Ectodermal cell (in vitro differentiated cells): Measurements from ENCODE around the gene MAN2B2.

Source experiments
- H3K27ac ChIP-seq: 2 replicates; pipeline ENCODE4 v1.7.0; 2013; ENCODE audit warnings: mild to moderate bottlenecking, low read depth, low read length; ENCODE audit not compliant: insufficient read depth, poor library complexity, severe bottlenecking
- H3K27me3 ChIP-seq: 2 replicates; pipeline ENCODE4 v1.7.0; 2013; ENCODE audit warnings: mild to moderate bottlenecking, low read length; ENCODE audit not compliant: insufficient read depth, control insufficient read depth, poor library complexity, severe bottlenecking
- H3K36me3 ChIP-seq: one replicate; pipeline ENCODE4 v1.7.0; 2013; ENCODE audit warnings: low read length; ENCODE audit not compliant: control insufficient read depth, insufficient read depth
- H3K4me1 ChIP-seq: one replicate; pipeline ENCODE4 v1.7.0; 2013; ENCODE audit warnings: low read length; ENCODE audit not compliant: control insufficient read depth, insufficient read depth
- H3K4me3 ChIP-seq: 2 replicates; pipeline ENCODE4 v1.7.0; 2013; ENCODE audit warnings: low read depth, low read length, control low read depth; ENCODE audit not compliant: insufficient read depth
- H3K9me3 ChIP-seq: 2 replicates; pipeline ENCODE4 v1.7.0; 2013; ENCODE audit warnings: mild to moderate bottlenecking, low read length, moderate library complexity; ENCODE audit not compliant: control insufficient read depth
- WGBS, 2 experiments: methylation state at CpG; one replicate each; pipeline ENCODE4 v1.1.7; 2013; ENCODE audit warnings: missing lambda C conversion rate in 2 of 2; 5-methylcytosine and 5-hydroxymethylcytosine counted together

MAN2B2 gene

DNA sequence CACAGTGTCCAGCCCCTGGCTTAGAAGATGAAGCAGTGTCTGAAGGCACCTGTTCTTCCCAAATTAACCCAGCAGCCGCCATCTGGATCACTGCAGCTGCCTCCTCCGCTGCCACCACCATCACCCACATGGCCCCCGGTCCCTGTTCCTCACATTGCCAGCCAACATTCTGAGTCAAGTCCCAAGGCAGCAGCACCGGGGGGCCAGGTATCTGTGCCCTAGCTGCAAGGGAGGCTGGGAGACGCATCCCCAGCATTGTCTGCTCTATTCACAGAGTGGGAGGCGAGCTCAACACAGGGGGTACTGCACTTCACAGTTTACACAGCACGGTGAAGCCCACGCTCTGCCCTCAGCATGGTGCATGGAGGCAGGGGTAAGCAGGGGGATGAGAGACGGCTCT is 42.3 kb upstream of the MAN2B2 start:
- no peaks in the 10 kb centered on the region for H3K27me3 ChIP-seq
- peaks cover 3% of the 10 kb centered on the region for H3K4me1 ChIP-seq
- H3K4me3 ChIP-seq = no peak overlapping the region
- no peaks in the 10 kb centered on the region for H3K9me3 ChIP-seq
- 80% methylated on average over 9 of the region's 9 CpGs for WGBS, 2 experiments
- H3K36me3 ChIP-seq = no peaks in the 10 kb centered on the region
- no peak overlapping the region for H3K27ac ChIP-seq

DNA sequence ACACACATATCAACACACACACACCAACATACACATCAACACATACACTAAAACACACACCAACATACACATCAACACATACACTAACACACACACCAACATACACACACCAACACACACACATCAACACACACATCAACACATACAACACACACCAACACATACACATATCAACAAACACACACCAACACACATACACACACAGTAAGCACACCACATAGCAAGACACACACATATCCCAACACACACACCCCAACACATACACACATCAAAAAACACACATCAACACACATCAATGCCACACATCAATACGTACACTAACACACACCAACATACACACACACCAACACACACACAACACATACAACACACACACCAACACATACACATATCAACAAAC is 40.9 kb upstream of the MAN2B2 start:
- no CpG with 5 or more reads among the region's 1 CpG for WGBS, 2 experiments
- Histone ChIP-seq H3K9me3 (no peaks in the 10 kb centered on the region), H3K27ac (no peak overlapping the region), H3K36me3 (no peaks in the 10 kb centered on the region), H3K4me1 (no peaks in the 10 kb centered on the region), H3K4me3 (no peak overlapping the region), H3K27me3 (peaks cover 7% of the 10 kb centered on the region)

DNA sequence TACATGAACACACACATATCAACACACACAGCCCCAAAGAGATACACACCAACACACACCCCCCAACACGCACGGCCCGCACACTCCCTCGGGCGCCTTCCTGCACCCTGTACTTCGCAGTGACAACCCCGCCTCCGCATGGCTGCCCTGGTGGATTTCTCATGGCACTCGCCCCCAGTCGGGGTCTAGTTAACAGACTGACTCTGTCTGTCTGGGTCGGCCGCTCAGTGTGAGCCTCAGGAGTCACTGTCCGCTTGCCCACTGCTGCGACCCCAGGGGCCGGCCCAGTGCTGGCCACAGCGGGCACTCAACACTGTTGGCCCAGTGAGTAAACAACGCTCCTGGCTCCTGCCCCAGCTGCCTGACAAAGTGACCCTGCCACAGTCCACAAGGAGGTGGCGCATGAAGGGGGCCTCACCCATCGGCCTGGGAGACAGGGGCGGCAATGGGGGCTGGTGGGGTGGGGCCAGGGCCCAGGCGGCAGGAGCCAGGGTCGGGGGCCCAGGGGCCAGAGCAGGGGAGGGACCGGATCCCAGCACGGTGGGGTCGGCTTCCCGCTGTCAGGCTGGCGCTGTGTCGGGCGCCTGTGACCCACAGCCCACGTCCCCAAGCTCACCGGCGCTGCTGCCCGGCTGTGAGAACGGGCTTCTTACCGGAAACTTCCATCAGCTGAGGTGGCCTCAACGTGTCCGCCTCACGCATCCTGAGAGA is 40.2 kb upstream of the MAN2B2 start:
- Histone ChIP-seq H3K9me3 (no peaks in the 10 kb centered on the region), H3K27me3 (peaks cover 8% of the 10 kb centered on the region), H3K36me3 (no peaks in the 10 kb centered on the region), H3K4me3 (no peak overlapping the region), H3K27ac (no peak overlapping the region), H3K4me1 (no peaks in the 10 kb centered on the region)
- 89% methylated on average over 38 of the region's 38 CpGs for WGBS, 2 experiments

DNA sequence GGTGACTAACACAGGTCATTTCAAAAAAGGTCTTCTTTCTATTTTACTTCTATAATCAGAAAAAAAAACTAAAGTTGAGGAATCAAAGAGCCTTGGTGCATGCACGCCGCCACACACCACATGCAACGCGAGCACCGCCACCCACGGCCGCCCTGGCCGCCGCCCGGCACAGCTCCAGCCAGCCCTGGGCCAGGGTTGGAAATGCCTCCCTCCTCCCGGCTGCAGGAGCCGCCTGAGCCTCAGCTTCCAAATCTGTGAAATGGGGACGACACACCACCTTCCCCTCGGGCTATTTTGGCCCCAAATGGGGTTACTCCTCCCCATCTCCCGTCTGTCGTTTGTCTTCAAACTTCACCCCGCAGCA is 39.7 kb upstream of the MAN2B2 start:
- H3K4me3 ChIP-seq = no peak overlapping the region
- no peaks in the 10 kb centered on the region for H3K36me3 ChIP-seq
- H3K9me3 ChIP-seq = no peaks in the 10 kb centered on the region
- H3K4me1 ChIP-seq = no peaks in the 10 kb centered on the region
- H3K27ac ChIP-seq = no peak overlapping the region
- H3K27me3 ChIP-seq = peaks cover 8% of the 10 kb centered on the region
- 94 to 95% methylated on average over 17 of the region's 17 CpGs for WGBS, 2 experiments

DNA sequence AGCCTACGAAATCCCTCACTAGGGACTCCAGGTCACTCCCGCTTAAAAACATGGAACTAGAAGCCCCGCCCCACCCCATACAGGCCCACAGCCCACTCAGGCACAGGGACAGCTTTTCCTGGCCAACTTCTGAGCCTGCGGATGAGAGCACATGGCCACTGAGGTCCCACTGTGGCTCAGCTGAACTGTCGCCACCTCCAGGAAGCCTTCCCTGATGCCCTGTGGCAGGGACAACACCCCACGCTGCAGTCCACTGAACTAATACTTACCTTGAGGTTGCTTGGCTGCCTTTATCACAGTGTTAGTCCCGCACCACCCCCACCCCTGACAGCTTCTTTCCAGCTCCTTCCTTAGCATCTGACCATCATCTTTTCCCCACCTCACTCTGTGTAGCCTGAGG is 39.3 kb upstream of the MAN2B2 start:
- Histone ChIP-seq H3K36me3 (no peaks in the 10 kb centered on the region), H3K9me3 (no peaks in the 10 kb centered on the region), H3K27me3 (peaks cover 8% of the 10 kb centered on the region), H3K27ac (no peak overlapping the region), H3K4me3 (no peak overlapping the region), H3K4me1 (no peaks in the 10 kb centered on the region)
- 92 to 94% methylated on average over 7 of the region's 7 CpGs for WGBS, 2 experiments

DNA sequence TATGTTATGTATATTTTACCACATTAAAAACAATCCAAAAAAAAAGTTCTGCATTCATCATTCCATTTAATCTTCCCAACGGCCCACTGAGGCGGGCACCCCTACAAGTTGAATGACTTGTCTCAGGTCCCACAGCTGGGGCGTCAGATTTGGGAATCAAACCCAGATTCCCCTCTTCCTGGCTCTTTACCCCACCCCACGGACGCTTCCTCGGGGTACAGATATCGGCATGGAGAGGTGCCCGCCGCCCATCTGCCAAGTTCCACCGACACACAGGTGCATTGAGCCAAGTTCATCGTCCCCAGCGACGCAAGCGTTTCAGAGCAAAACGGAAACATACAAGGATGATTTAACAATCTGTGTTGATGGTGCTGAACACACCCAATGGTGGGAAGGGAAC is 36.9 kb upstream of the MAN2B2 start:
- Histone ChIP-seq H3K4me1 (no peaks in the 10 kb centered on the region), H3K9me3 (no peaks in the 10 kb centered on the region), H3K27me3 (peaks cover 8% of the 10 kb centered on the region), H3K27ac (no peak overlapping the region), H3K36me3 (no peaks in the 10 kb centered on the region), H3K4me3 (no peak overlapping the region)
- 87 to 88% methylated on average over 15 of the region's 15 CpGs for WGBS, 2 experiments

DNA sequence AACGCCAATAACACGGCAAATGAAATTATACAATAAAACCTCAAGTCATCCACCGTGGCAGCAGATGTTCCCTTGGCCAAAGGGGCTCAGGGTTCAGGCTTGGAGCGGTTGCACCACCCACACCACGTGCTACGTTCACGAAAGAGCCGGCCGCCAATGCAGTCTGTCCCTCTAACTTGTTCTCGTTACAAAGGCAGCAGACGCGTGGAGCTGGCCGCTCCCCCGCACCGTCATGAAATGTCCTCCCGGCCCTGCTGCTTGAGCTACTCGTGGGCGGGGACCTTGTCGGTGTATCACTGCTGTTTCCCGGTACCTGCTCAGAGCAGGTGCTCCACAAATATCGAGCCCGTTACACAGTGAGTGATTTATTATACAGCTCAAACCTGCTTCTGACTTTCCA is 36.4 kb upstream of the MAN2B2 start:
- Histone ChIP-seq H3K9me3 (no peaks in the 10 kb centered on the region), H3K27ac (no peak overlapping the region), H3K36me3 (no peaks in the 10 kb centered on the region), H3K4me1 (no peaks in the 10 kb centered on the region), H3K27me3 (peaks cover 8% of the 10 kb centered on the region), H3K4me3 (no peak overlapping the region)
- 71% methylated on average over 22 of the region's 22 CpGs for WGBS, 2 experiments

DNA sequence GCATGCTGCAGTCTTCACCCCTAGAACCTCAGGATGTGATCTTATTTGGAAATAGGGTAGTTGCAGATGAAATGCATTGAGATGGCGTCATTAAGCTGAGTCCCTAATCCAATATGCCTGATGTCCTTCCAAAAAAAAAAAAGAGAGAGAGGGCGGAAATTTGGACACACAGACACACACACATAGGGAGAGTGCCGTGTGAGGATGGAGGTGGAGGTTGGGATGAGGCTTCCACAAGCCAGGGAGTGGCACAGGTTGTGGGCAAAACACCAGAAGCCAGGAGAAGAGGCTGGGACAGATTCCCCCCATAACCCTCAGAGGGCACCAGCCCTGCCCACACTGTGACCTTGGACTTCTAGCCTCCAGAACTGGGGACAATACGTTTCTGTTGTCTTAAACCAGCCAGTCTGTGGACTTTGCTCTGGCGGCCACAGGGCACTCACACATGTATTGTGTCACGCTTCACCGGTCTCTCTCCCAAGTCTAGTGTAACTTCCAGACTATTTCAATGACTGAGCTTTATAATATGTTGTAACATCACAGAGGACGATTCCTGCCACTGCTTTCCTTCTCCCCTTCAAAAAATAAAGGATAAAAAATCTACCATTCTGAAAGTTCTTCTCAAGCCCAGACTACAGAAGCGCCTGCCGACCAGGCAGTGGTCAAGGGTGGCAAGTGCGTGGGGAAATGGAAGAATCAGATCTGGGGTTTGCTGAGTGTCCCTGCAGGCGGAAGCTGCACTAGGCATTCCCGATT is 35.8 kb upstream of the MAN2B2 start:
- WGBS, 2 experiments = 91 to 92% methylated on average over 11 to 13 of the region's 13 CpGs
- H3K9me3 ChIP-seq = no peaks in the 10 kb centered on the region
- H3K4me3 ChIP-seq = no peak overlapping the region
- H3K27me3 ChIP-seq = peaks cover 8% of the 10 kb centered on the region
- no peaks in the 10 kb centered on the region for H3K4me1 ChIP-seq
- H3K27ac ChIP-seq = no peak overlapping the region
- no peaks in the 10 kb centered on the region for H3K36me3 ChIP-seq

DNA sequence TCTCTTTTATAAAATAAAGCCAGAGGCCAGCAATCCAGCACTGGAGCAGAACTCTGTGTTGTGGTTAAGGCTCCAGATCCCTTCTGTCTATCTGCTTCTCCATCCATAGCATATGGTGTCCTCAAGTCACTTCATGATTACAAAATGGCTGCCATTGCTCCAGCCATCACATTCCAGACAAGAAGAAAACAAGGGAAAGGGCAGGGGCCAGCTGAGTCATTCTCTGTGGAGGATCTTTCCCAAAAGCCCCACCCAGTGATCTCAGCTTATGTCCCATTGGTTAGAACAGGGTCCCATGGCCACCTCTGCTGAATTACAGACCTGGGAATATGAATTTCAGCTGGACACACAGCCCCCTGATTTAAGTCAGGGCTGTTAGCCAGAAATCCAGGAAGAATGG is 34.1 kb upstream of the MAN2B2 start:
- Histone ChIP-seq H3K27me3 (peaks cover 8% of the 10 kb centered on the region), H3K4me3 (no peak overlapping the region), H3K36me3 (no peaks in the 10 kb centered on the region), H3K9me3 (no peaks in the 10 kb centered on the region), H3K27ac (no peak overlapping the region), H3K4me1 (no peaks in the 10 kb centered on the region)

DNA sequence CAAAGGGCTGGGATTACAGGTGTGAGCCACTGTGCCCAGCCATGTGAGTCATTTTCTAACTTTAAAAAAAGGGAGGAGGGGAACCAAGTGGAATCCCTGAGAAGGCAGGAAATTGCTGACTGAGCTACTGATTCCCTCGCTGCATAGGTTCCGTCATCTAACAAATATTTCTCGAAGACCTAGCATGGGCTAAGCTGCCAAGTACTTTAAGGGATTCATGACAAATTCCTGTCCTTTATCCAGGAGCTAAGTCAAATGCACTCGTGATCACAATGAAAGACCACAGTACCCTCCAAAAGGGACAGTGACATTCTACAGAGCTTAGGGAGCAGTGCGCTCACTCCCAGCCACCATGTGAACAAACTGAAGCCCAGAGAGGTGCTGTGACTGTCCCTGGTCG is 33.2 kb upstream of the MAN2B2 start:
- Histone ChIP-seq H3K9me3 (no peaks in the 10 kb centered on the region), H3K36me3 (no peaks in the 10 kb centered on the region), H3K27ac (no peak overlapping the region), H3K4me3 (no peak overlapping the region), H3K27me3 (peaks cover 9% of the 10 kb centered on the region), H3K4me1 (no peaks in the 10 kb centered on the region)
- 69 to 72% methylated on average over 6 of the region's 6 CpGs for WGBS, 2 experiments
